ENCODE measurements around the gene RAD51D.
"Not testable (repeated sequence)": the region's sequence is repeated elsewhere in the genome, so short reads cannot be mapped to it uniquely, and the experiment has no call there.

Gene RAD51D

GRCh38 chr17:35090707-35091106 is 29.0 kb downstream of the RAD51D start:
- H3K36me3 ChIP-seq (ENCODE audit: insufficient read depth, low read length) = not testable (repeated sequence)

GRCh38 chr17:35089586-35090296 is 29.9 kb downstream of the RAD51D start:
- Histone ChIP-seq H3K9ac (ENCODE audit: low read depth, low read length) (peak overlapping the region; percentile 47), H3K4me1 (ENCODE audit: insufficient read depth, low read length) (peaks cover 35% of the 10 kb centered on the region), H3K9me3 (ENCODE audit: control insufficient read depth, insufficient read depth, low read length) (no peaks in the 10 kb centered on the region), H3K36me3 (ENCODE audit: insufficient read depth, low read length) (no peaks in the 10 kb centered on the region)

More at GRCh38 chr17:35090707-35091106, 29.0 kb downstream of the RAD51D start:
- H3K9me3 ChIP-seq (ENCODE audit: control insufficient read depth, insufficient read depth, low read length); H3K9ac ChIP-seq (ENCODE audit: low read depth, low read length): not testable (repeated sequence)
- peaks cover 29% of the 10 kb centered on the region for H3K4me1 ChIP-seq (ENCODE audit: insufficient read depth, low read length)

- peak overlapping the region; percentile 92 for H3K9ac ChIP-seq (ENCODE audit: low read depth, low read length)
- no peaks in the 10 kb centered on the region for H3K9me3 ChIP-seq (ENCODE audit: control insufficient read depth, insufficient read depth, low read length)
- no peaks in the 10 kb centered on the region for H3K36me3 ChIP-seq (ENCODE audit: insufficient read depth, low read length)
- H3K4me1 ChIP-seq (ENCODE audit: insufficient read depth, low read length) = peaks cover 34% of the 10 kb centered on the region
Observed at GRCh38 chr17:35088881-35089585, 30.6 kb downstream of the RAD51D start.

GRCh38 chr17:35088356-35088880 is 31.2 kb downstream of the RAD51D start:
- Histone ChIP-seq H3K9me3 (ENCODE audit: control insufficient read depth, insufficient read depth, low read length) (no peaks in the 10 kb centered on the region), H3K9ac (ENCODE audit: low read depth, low read length) (peak overlapping the region; percentile 92), H3K4me1 (ENCODE audit: insufficient read depth, low read length) (peaks cover 34% of the 10 kb centered on the region), H3K36me3 (ENCODE audit: insufficient read depth, low read length) (no peaks in the 10 kb centered on the region)

- Histone ChIP-seq H3K9ac (ENCODE audit: low read depth, low read length) (peak overlapping the region; percentile 92; the same call in 1 of the 2 replicates), H3K9me3 (ENCODE audit: control insufficient read depth, insufficient read depth, low read length) (no peaks in the 10 kb centered on the region), H3K36me3 (ENCODE audit: insufficient read depth, low read length) (no peaks in the 10 kb centered on the region), H3K4me1 (ENCODE audit: insufficient read depth, low read length) (peaks cover 37% of the 10 kb centered on the region)
Observed at GRCh38 chr17:35087731-35088355, 31.8 kb downstream of the RAD51D start.

GRCh38 chr17:35086931-35087573 is 32.6 kb downstream of the RAD51D start:
- Histone ChIP-seq H3K36me3 (ENCODE audit: insufficient read depth, low read length) (no peaks in the 10 kb centered on the region), H3K9ac (ENCODE audit: low read depth, low read length) (peak overlapping the region; percentile 6; the same call in 1 of the 2 replicates), H3K9me3 (ENCODE audit: control insufficient read depth, insufficient read depth, low read length) (no peaks in the 10 kb centered on the region), H3K4me1 (ENCODE audit: insufficient read depth, low read length) (peaks cover 45% of the 10 kb centered on the region)

- H3K36me3 ChIP-seq (ENCODE audit: insufficient read depth, low read length) = no peaks in the 10 kb centered on the region
- no peak overlapping the region for H3K9ac ChIP-seq (ENCODE audit: low read depth, low read length)
- H3K4me1 ChIP-seq (ENCODE audit: insufficient read depth, low read length) = peaks cover 46% of the 10 kb centered on the region
- H3K9me3 ChIP-seq (ENCODE audit: control insufficient read depth, insufficient read depth, low read length) = no peaks in the 10 kb centered on the region
Observed at GRCh38 chr17:35086164-35086563, 33.5 kb downstream of the RAD51D start.

GRCh38 chr17:35084987-35085386 is 34.7 kb downstream of the RAD51D start:
- no peaks in the 10 kb centered on the region for H3K36me3 ChIP-seq (ENCODE audit: insufficient read depth, low read length)
- H3K9ac ChIP-seq (ENCODE audit: low read depth, low read length) = no peak overlapping the region
- H3K4me1 ChIP-seq (ENCODE audit: insufficient read depth, low read length) = peaks cover 57% of the 10 kb centered on the region
- no peaks in the 10 kb centered on the region for H3K9me3 ChIP-seq (ENCODE audit: control insufficient read depth, insufficient read depth, low read length)

GRCh38 chr17:35083071-35083470 is 36.6 kb downstream of the RAD51D start:
- Histone ChIP-seq H3K4me1 (ENCODE audit: insufficient read depth, low read length) (peaks cover 55% of the 10 kb centered on the region), H3K36me3 (ENCODE audit: insufficient read depth, low read length) (no peaks in the 10 kb centered on the region), H3K9ac (ENCODE audit: low read depth, low read length) (no peak overlapping the region), H3K9me3 (ENCODE audit: control insufficient read depth, insufficient read depth, low read length) (no peaks in the 10 kb centered on the region)

GRCh38 chr17:35082073-35082657 is 37.5 kb downstream of the RAD51D start:
- no peaks in the 10 kb centered on the region for H3K36me3 ChIP-seq (ENCODE audit: insufficient read depth, low read length)
- H3K9ac ChIP-seq (ENCODE audit: low read depth, low read length) = no peak overlapping the region
- peaks cover 49% of the 10 kb centered on the region for H3K4me1 ChIP-seq (ENCODE audit: insufficient read depth, low read length)
- H3K9me3 ChIP-seq (ENCODE audit: control insufficient read depth, insufficient read depth, low read length) = no peaks in the 10 kb centered on the region

GRCh38 chr17:35081638-35082037 is 38.0 kb downstream of the RAD51D start:
- H3K9me3 ChIP-seq (ENCODE audit: control insufficient read depth, insufficient read depth, low read length) = no peaks in the 10 kb centered on the region
- no peak overlapping the region for H3K9ac ChIP-seq (ENCODE audit: low read depth, low read length)
- H3K4me1 ChIP-seq (ENCODE audit: insufficient read depth, low read length) = peaks cover 43% of the 10 kb centered on the region
- H3K36me3 ChIP-seq (ENCODE audit: insufficient read depth, low read length) = no peaks in the 10 kb centered on the region

- Histone ChIP-seq H3K9ac (ENCODE audit: low read depth, low read length) (no peak overlapping the region), H3K9me3 (ENCODE audit: control insufficient read depth, insufficient read depth, low read length) (no peaks in the 10 kb centered on the region), H3K36me3 (ENCODE audit: insufficient read depth, low read length) (no peaks in the 10 kb centered on the region), H3K4me1 (ENCODE audit: insufficient read depth, low read length) (peaks cover 34% of the 10 kb centered on the region)
Observed at GRCh38 chr17:35080536-35080935, 39.1 kb downstream of the RAD51D start.

GRCh38 chr17:35079547-35080423 is 39.9 kb downstream of the RAD51D start:
- Histone ChIP-seq H3K9ac (ENCODE audit: low read depth, low read length) (no peak overlapping the region), H3K36me3 (ENCODE audit: insufficient read depth, low read length) (no peaks in the 10 kb centered on the region; the same call in 1 of the 2 replicates), H3K4me1 (ENCODE audit: insufficient read depth, low read length) (peaks cover 36% of the 10 kb centered on the region), H3K9me3 (ENCODE audit: control insufficient read depth, insufficient read depth, low read length) (no peaks in the 10 kb centered on the region)

All from ES-I3 (cell line).